Measurements from ENCODE around the gene GPBAR1.

DNA sequence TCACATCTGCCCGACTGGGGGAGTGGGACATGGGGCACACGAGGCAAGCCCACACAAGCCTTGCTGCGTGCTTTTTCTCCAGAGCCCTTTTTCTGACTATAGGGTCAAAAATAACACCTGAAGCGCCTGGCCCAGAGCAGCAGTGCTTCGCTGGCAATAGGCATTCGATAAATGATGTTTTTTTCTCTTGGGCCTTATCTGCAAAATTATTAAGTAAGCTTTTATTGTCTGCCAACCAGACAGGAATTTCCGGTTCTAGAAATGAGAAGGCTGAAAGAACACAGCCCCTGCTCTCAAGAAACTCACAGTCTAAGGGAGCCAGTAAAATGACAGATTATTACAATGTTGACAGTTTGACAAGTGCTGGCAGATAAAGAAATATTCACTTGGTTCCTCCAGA is 34.2 kb downstream of the GPBAR1 start:
- TF ChIP-seq, protein P1, sequence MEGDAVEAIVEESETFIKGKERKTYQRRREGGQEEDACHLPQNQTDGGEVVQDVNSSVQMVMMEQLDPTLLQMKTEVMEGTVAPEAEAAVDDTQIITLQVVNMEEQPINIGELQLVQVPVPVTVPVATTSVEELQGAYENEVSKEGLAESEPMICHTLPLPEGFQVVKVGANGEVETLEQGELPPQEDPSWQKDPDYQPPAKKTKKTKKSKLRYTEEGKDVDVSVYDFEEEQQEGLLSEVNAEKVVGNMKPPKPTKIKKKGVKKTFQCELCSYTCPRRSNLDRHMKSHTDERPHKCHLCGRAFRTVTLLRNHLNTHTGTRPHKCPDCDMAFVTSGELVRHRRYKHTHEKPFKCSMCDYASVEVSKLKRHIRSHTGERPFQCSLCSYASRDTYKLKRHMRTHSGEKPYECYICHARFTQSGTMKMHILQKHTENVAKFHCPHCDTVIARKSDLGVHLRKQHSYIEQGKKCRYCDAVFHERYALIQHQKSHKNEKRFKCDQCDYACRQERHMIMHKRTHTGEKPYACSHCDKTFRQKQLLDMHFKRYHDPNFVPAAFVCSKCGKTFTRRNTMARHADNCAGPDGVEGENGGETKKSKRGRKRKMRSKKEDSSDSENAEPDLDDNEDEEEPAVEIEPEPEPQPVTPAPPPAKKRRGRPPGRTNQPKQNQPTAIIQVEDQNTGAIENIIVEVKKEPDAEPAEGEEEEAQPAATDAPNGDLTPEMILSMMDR (IDR thresholded peaks at IDR 0.05; ENCODE audit: borderline replicate concordance, extremely low read depth, low read length, poor library complexity, severe bottlenecking), result no peak
- no peak for TF ChIP-seq EZH2 (IDR thresholded peaks at IDR 0.05; ENCODE audit: borderline replicate concordance, low read depth, low read length, severe bottlenecking)

All from DND-41 (cell line).